HepG2 (cell line): ENCODE results near the gene CCDC158. TPM values are rescaled to one million over a fixed set of nuclear protein-coding genes. Genes with fewer than 3 reads are reported as not detected.
A peak's percentile ranks its signal among the peaks of the same experiment; 100 is the strongest.

Source experiments
- ATAC-seq: fragments of 200-7000 bp; cut with Tn5 transposase; 3 replicates; pipeline ENCODE4 v1.9.1; 2020; ENCODE audit warnings: mild to moderate bottlenecking, moderate library complexity
- BruUV-seq: library from RNA; stranded (reverse); fragments of 400-500 nt; replicated peaks from 2 replicates; lab custom pipeline; 2021; lab: Mats Ljungman, UMichigan
- CTCF ChIA-PET: fragments of 300-600 bp; formaldehyde crosslinking; extraction: SDS; loops from one replicate; lab custom pipeline; 2021; ENCODE audit warnings: low total read pairs, inconsistent platforms, low intra/inter-chr PET ratio; lab: Yijun Ruan, JAX
- POLR2A ChIA-PET: fragments of 350-600 bp; sonication (Branson Sonifier 250); formaldehyde crosslinking; loops from one replicate; lab custom pipeline; 2020; ENCODE audit warnings: antibody characterized with exemption, inconsistent platforms; lab: Yijun Ruan, JAX
- DNase-seq: peaks from one replicate; pipeline ENCODE4 v3.0.0-alpha.2; 2015; ENCODE audit warnings: low spot score
- FAIRE-seq: peaks from 3 replicates; lab custom pipeline; 2011; peaks lifted over from hg19 to GRCh38; lab: Jason Lieb, UNC
- H2AFZ ChIP-seq: one replicate; pipeline ENCODE4 v1.6.1; 2011; ENCODE audit warnings: low read length, inconsistent platforms
- H3K27ac ChIP-seq: fragments of 300-600 bp; 3 replicates; pipeline ENCODE4 v1.8.0; 2011; ENCODE audit warnings: mixed run types, mild to moderate bottlenecking, mixed read lengths, low read length, inconsistent platforms; ENCODE audit not compliant: insufficient read depth; ENCODE audit errors: extremely low read length
- H3K27me3 ChIP-seq, 2 experiments: fragments of 200-600 bp in 1 of 2; 2 replicates in 1 of 2; 3 replicates in 1 of 2; pipeline versions ENCODE4 v1.6.0 to v1.8.0; 2011; ENCODE audit warnings: low read length in 2 of 2, mild to moderate bottlenecking in 2 of 2, moderate library complexity in 2 of 2, inconsistent platforms in 1 of 2; ENCODE audit not compliant: insufficient read depth in 2 of 2, control insufficient read depth in 1 of 2
- H3K36me3 ChIP-seq, 2 experiments: fragments of 200-600 bp in 1 of 2; replicated peaks in 1 of 2; 2 replicates in 1 of 2; 3 replicates in 1 of 2; pipeline versions ENCODE4 v1.5.1 to v1.8.0; 2011; ENCODE audit warnings: low read length in 2 of 2, inconsistent platforms in 1 of 2; ENCODE audit not compliant: insufficient read depth in 2 of 2, control insufficient read depth in 1 of 2
- H3K4me1 ChIP-seq: 2 replicates; pipeline ENCODE4 v1.5.1; 2012; ENCODE audit warnings: low read length, inconsistent platforms; ENCODE audit not compliant: insufficient read depth
- H3K4me2 ChIP-seq: 2 replicates; pipeline ENCODE4 v1.6.0; 2011; ENCODE audit warnings: low read depth, low read length, inconsistent platforms
- H3K4me3 ChIP-seq, 3 experiments: fragments of 200-600 bp in 1 of 3; sonication (generic), shearing (Covaris generic) in 1 of 3; replicated peaks in 1 of 3; 2 replicates each; pipeline ENCODE4 v1.5.1; 2011 to 2016; ENCODE audit warnings: low read length in 3 of 3, inconsistent platforms in 2 of 3, low read depth in 2 of 3, mild to moderate bottlenecking in 2 of 3, control low read depth in 1 of 3, mixed read lengths in 1 of 3; ENCODE audit not compliant: insufficient read depth in 1 of 3
- H3K79me2 ChIP-seq: one replicate; pipeline ENCODE4 v1.6.1; 2011; ENCODE audit warnings: low read length, inconsistent platforms; ENCODE audit not compliant: insufficient read depth
- H3K9ac ChIP-seq: 2 replicates; pipeline ENCODE4 v1.6.0; 2011; ENCODE audit warnings: mild to moderate bottlenecking, low read depth, low read length, inconsistent platforms; ENCODE audit not compliant: insufficient read depth
- H3K9me3 ChIP-seq: 2 replicates; pipeline ENCODE4 v1.5.1; 2012; ENCODE audit warnings: mild to moderate bottlenecking, low read length
- H4K20me1 ChIP-seq: 2 replicates; pipeline ENCODE4 v1.6.0; 2011; ENCODE audit warnings: inconsistent platforms, mild to moderate bottlenecking, low read length, moderate library complexity; ENCODE audit not compliant: insufficient read depth
- AHDC1 ChIP-seq: sonication (generic); formaldehyde crosslinking; IDR thresholded peaks from 2 replicates; pipeline ENCODE4 v1.5.1; 2020; ENCODE audit warnings: mild to moderate bottlenecking, missing genetic modification reagents, borderline replicate concordance
- GATAD2A ChIP-seq: IDR thresholded peaks from 2 replicates; pipeline ENCODE4 v1.6.1; 2016
- GFI1 ChIP-seq: sonication (generic); formaldehyde crosslinking; IDR thresholded peaks from 2 replicates; pipeline ENCODE4 v1.5.0; 2020; ENCODE audit warnings: missing genetic modification reagents, mild to moderate bottlenecking, borderline replicate concordance
- HMG20A ChIP-seq: IDR thresholded peaks from 2 replicates; pipeline ENCODE4 v1.6.1; 2016; ENCODE audit warnings: borderline replicate concordance
- IKZF1 ChIP-seq: fragments of 450-650 bp; IDR thresholded peaks from 2 replicates; pipeline ENCODE4 v1.7.1; 2016
- NFE2L1 ChIP-seq: sonication (generic); formaldehyde crosslinking; IDR thresholded peaks from 2 replicates; pipeline ENCODE4 v1.4.0; 2020; ENCODE audit warnings: missing genetic modification reagents, mild to moderate bottlenecking, borderline replicate concordance
- NR2F6 ChIP-seq, 2 experiments: IDR thresholded peaks; 2 replicates each; pipeline ENCODE4 v1.6.1; 2016; ENCODE audit warnings: antibody characterized with exemption in 1 of 2, mild to moderate bottlenecking in 1 of 2
- SAP130 ChIP-seq: IDR thresholded peaks from 2 replicates; pipeline ENCODE4 v1.6.1; 2016; ENCODE audit warnings: low read depth
- SOX5 ChIP-seq: IDR thresholded peaks from 2 replicates; pipeline ENCODE4 v1.6.1; 2016; ENCODE audit warnings: borderline replicate concordance
- STAG1 ChIP-seq: sonication (generic); formaldehyde crosslinking; IDR thresholded peaks from 2 replicates; pipeline ENCODE4 v1.4.0; 2020; ENCODE audit warnings: missing genetic modification reagents
- ZNF543 ChIP-seq: sonication (generic); formaldehyde crosslinking; IDR thresholded peaks from 2 replicates; pipeline ENCODE4 v1.4.0; 2020; ENCODE audit warnings: mild to moderate bottlenecking, missing genetic modification reagents
- WGBS: methylation state at CpG from one replicate; pipeline ENCODE4 v1.1.6; 2017; ENCODE audit warnings: low lambda C conversion rate; 5-methylcytosine and 5-hydroxymethylcytosine counted together
- in situ Hi-C: cut with HindIII; loops from 2 replicates; pipeline ENCODE4 v1.10.0; 2017; ENCODE audit warnings: low pct_unique_long_range_greater_than_20kb; ENCODE audit not compliant: extremely low pct_ligation_motif_present
- intact Hi-C: fragments of 100-400 bp; cut with micrococcal nuclease; formaldehyde crosslinking; loops from one replicate; pipeline ENCODE4 v1.10.0; 2022; ENCODE audit not compliant: unreplicated experiment
- polyA plus RNA-seq, 8 experiments: library from polyadenylated mRNA; depleted of rRNA in 3 of 8; stranded (reverse) in 7 of 8; unstranded in 1 of 8; fragments of >200 nt; fragmentation: Illumina TruSeq in 4 of 8; extraction: Trizol in 4 of 8; gene quantifications; 2 replicates each; pipeline versions ENCODE4 v1.2.1 to v1.2.3, GENCODE V29; 2011 to 2016; ENCODE audit warnings: low read depth in 4 of 8, missing spikeins in 1 of 8, mixed read lengths in 1 of 8; ENCODE audit not compliant: insufficient read depth in 1 of 8
- total RNA-seq, 5 experiments: library from RNA; depleted of rRNA; stranded (reverse); fragments of >200 nt; fragmentation: Illumina TruSeq; extraction: Trizol; gene quantifications; 2 replicates each; pipeline ENCODE4 v1.2.3, GENCODE V29; 2016; ENCODE audit warnings: low read depth in 1 of 5
- TF ChIP-seq, protein P1 (sequence below): IDR thresholded peaks from 2 replicates; pipeline ENCODE4 v1.6.1; 2016; ENCODE audit warnings: mild to moderate bottlenecking
- TF ChIP-seq, protein P2 (sequence below): IDR thresholded peaks from 2 replicates; pipeline ENCODE4 v1.4.0; 2020; ENCODE audit warnings: mild to moderate bottlenecking, missing genetic modification reagents

CCDC158 gene
- total and polyA plus RNA-seq, 2 of the 13 experiments (the other 11 are each of a cell fraction or from before 2014, with no cell fraction given): not detected

DNA sequence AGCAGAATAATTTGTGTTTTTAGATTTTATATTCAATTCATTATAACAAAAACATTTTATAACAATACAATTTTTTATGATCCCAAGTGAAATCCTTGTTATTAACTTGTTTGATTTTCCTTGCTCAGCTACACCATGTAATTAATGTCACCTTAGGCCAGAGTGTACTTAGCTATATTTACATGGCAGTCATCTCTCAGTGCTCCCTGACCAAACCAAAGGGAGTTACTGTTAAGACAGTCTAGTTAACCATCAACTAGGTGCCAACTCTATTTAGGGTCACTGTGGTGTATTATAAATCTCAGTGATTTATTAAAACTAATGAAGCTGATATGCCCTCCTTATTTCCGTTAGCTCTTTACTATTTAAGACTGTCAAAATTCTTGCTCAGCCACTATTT lies 44.4 kb downstream of the CCDC158 start:
- intact Hi-C loops: loop anchor here (5.0 kb wide), 1 partner anchor 384 kb away; the partner anchor contains the start of gene SDAD1
- TF ChIP-seq AHDC1 (CRISPR knock-in tag) (peak; percentile 47; the same call in 1 of the 2 replicates), ZNF543 (CRISPR knock-in tag) (no peak), GATAD2A (peak; percentile 40; the same call in 1 of the 2 replicates), SOX5 (CRISPR knock-in tag) (0 out of 2 replicates have a peak, but pooled peaks have one; percentile 8), STAG1 (CRISPR knock-in tag) (0 out of 2 replicates have a peak, but pooled peaks have one; percentile 7), IKZF1 (no peak), GFI1 (CRISPR knock-in tag) (peak; percentile 67; the same call in 1 of the 2 replicates), NFE2L1 (CRISPR knock-in tag) (no peak), NR2F6 (IDR thresholded peaks at IDR 0.05) (no peak), NR2F6 (CRISPR knock-in tag; IDR thresholded peaks at IDR 0.05) (peak; percentile 29; the same call in 1 of the 2 replicates), SAP130 (peak; percentile 47), HMG20A (CRISPR knock-in tag) (0 out of 2 replicates have a peak, but pooled peaks have one; percentile 52)
- TF ChIP-seq, protein P1, sequence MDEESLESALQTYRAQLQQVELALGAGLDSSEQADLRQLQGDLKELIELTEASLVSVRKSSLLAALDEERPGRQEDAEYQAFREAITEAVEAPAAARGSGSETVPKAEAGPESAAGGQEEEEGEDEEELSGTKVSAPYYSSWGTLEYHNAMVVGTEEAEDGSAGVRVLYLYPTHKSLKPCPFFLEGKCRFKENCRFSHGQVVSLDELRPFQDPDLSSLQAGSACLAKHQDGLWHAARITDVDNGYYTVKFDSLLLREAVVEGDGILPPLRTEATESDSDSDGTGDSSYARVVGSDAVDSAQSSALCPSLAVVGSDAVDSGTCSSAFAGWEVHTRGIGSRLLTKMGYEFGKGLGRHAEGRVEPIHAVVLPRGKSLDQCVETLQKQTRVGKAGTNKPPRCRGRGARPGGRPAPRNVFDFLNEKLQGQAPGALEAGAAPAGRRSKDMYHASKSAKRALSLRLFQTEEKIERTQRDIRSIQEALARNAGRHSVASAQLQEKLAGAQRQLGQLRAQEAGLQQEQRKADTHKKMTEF (CRISPR knock-in tag): peak; percentile 40; the same call in 1 of the 2 replicates
- TF ChIP-seq, protein P2, sequence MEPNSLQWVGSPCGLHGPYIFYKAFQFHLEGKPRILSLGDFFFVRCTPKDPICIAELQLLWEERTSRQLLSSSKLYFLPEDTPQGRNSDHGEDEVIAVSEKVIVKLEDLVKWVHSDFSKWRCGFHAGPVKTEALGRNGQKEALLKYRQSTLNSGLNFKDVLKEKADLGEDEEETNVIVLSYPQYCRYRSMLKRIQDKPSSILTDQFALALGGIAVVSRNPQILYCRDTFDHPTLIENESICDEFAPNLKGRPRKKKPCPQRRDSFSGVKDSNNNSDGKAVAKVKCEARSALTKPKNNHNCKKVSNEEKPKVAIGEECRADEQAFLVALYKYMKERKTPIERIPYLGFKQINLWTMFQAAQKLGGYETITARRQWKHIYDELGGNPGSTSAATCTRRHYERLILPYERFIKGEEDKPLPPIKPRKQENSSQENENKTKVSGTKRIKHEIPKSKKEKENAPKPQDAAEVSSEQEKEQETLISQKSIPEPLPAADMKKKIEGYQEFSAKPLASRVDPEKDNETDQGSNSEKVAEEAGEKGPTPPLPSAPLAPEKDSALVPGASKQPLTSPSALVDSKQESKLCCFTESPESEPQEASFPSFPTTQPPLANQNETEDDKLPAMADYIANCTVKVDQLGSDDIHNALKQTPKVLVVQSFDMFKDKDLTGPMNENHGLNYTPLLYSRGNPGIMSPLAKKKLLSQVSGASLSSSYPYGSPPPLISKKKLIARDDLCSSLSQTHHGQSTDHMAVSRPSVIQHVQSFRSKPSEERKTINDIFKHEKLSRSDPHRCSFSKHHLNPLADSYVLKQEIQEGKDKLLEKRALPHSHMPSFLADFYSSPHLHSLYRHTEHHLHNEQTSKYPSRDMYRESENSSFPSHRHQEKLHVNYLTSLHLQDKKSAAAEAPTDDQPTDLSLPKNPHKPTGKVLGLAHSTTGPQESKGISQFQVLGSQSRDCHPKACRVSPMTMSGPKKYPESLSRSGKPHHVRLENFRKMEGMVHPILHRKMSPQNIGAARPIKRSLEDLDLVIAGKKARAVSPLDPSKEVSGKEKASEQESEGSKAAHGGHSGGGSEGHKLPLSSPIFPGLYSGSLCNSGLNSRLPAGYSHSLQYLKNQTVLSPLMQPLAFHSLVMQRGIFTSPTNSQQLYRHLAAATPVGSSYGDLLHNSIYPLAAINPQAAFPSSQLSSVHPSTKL (CRISPR knock-in tag): peak; percentile 62

More for the DNA sequence above, 44.4 kb downstream of the CCDC158 start:
- FAIRE-seq (peak; percentile 50), DNase-seq (peak; percentile 48), ATAC-seq (peak; percentile 84)
- H3K27me3 ChIP-seq: no peaks in the 10 kb centered on the region
- H4K20me1 ChIP-seq: no peaks in the 10 kb centered on the region
- H3K4me3 ChIP-seq: no peak overlapping the region
- no peaks in the 10 kb centered on the region for H3K9me3 ChIP-seq
- 0% methylated on average over 1 of the region's 1 CpG for WGBS
- no peak overlapping the region for H2AFZ ChIP-seq
- H3K79me2 ChIP-seq: no peaks in the 10 kb centered on the region
- no peak overlapping the region for H3K27ac ChIP-seq
- H3K4me2 ChIP-seq: peak overlapping the region; percentile 18; the same call in 1 of the 2 replicates
- H3K4me1 ChIP-seq: peaks cover 26% of the 10 kb centered on the region
- no peaks in the 10 kb centered on the region for H3K36me3 ChIP-seq
- BruUV-seq: no TSS peak
- POLR2A ChIA-PET: interaction anchor here (1.4 to 1.6 kb wide), 2 partner anchors 71 to 197 kb away, joined by 3 read pairs; no protein-coding TSS in a partner anchor
- no peak overlapping the region for H3K9ac ChIP-seq
- CTCF ChIA-PET: interaction anchor here (3.1 to 3.4 kb wide), 2 partner anchors 124 to 196 kb away, joined by 28 to 44 read pairs; partner anchors contain the start of gene FAM47E
- in situ Hi-C loops: loop anchor here (5.0 to 10.0 kb wide), 2 partner anchors 122 to 194 kb away; partner anchors contain the start of gene FAM47E
